ENCODE measurements around the gene DAAM2. TPM values are rescaled to one million over a fixed set of nuclear protein-coding genes. Genes with fewer than 3 reads are reported as not detected.

DAAM2 gene
- total and polyA plus RNA-seq, 12 donors, result 6.0 to 25.9 (median 12.2) TPM

DNA sequence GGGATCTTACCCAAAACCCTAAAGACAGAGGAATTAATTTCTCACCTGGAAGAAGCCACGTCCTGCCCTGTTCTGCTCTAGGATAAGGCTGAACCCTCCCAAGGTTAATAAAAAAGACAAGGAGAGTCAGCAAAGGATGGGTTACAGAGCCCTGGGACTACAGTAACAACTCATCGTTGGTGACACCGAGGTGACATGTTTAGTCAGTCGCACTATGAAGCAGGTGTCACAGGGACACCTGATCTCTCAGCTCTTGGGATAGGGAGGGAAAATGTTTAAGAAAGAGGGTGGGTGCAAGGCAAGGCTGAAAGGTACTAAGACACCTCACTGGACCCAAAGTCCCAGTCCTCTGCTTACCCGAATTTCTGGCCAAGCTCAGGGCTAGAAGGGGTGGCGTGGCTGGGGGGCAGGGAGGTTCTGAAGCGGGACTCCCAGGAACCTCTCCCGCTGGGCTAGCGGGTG lies 141.5 kb downstream of the DAAM2 start:
- H3K4me3 ChIP-seq, result peak overlapping the region; percentile 77 to 95 (median 88)
- peaks cover 3 to 65% (median 42%) of the 10 kb centered on the region in 9 donors for H3K4me1 ChIP-seq
- peak overlapping the region; percentile 68 to 90 (median 88) for H3K27ac ChIP-seq
- intact Hi-C loops (cut with DNase I), result no loop called here
- H3K27me3 ChIP-seq, result peaks cover 0 to 12% (median 0%) of the 10 kb centered on the region in 7 donors
- no peaks in the 10 kb centered on the region for H3K36me3 ChIP-seq
- WGBS, 2 donors, result 15 to 18% methylated on average over 9 of the region's 9 CpGs
- DNase-seq, result no peak
- peak in 3 of 8 donors; percentile 1 to 25 (median 6) for ATAC-seq
- no peaks in the 10 kb centered on the region for H3K9me3 ChIP-seq
- TF ChIP-seq, protein P1, sequence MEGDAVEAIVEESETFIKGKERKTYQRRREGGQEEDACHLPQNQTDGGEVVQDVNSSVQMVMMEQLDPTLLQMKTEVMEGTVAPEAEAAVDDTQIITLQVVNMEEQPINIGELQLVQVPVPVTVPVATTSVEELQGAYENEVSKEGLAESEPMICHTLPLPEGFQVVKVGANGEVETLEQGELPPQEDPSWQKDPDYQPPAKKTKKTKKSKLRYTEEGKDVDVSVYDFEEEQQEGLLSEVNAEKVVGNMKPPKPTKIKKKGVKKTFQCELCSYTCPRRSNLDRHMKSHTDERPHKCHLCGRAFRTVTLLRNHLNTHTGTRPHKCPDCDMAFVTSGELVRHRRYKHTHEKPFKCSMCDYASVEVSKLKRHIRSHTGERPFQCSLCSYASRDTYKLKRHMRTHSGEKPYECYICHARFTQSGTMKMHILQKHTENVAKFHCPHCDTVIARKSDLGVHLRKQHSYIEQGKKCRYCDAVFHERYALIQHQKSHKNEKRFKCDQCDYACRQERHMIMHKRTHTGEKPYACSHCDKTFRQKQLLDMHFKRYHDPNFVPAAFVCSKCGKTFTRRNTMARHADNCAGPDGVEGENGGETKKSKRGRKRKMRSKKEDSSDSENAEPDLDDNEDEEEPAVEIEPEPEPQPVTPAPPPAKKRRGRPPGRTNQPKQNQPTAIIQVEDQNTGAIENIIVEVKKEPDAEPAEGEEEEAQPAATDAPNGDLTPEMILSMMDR (IDR thresholded peaks at IDR 0.05), result no peak

DNA sequence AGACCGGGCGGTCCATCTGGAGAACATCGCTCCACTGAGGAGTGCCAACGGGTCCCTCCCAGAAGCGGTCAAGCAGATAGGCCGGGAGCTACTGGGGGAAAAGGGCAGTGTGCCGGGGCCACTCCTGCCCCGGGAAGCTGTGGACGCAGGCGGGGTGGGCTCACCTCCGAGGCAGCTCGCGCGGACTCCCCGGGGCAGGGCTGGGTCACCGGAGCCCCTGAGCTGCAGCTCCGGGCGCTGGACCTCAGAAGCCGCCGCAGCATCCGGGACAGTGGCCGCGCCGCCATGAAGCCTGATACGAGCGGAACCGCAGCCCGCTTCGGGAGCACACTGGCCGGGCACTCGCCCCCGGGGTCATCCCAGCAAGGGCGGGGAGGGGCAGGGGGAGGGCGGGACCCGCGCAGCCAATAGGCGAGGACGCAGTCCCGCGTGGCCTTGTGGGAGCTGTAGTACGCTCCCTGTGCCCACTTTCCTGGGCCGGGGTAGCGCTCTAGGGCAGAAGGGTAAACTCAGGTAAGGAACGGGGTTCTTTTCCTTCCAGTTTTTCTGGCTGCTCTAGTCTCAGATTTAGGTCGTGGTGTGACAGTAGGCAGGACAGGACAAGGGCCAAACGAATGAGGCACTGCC lies 142.1 kb downstream of the DAAM2 start, which contains the start of gene MOCS1:
Gene MOCS1, minus strand, starts transcription at position 332 of the 627 bp plus-strand sequence. Its CDS starts 45 bp downstream, at position 287.
- H3K4me1 ChIP-seq, result peaks cover 3 to 65% (median 36%) of the 10 kb centered on the region in 9 donors
- intact Hi-C loops (cut with DNase I), result no loop called here

DNA sequence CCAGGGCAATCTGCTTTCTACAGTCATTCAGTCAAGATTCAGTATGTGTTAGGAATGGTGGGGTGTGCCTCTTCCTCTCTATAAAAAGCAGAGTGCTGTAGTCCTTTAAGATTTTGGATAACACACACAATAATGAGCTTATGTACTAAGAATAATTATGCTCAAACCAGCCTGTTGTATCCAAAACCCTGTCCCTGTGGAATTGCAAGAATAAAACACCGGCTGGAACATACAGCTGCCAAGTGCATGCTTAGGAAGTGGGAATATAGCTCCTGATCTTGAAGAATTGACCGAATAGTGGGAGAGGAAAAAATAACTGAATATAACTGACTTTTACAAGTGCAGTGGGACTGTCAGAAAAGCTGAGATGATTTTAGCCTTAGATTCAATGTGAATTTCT lies 143.1 kb downstream of the DAAM2 start:
- Histone ChIP-seq H3K4me1 (peaks cover under 1 to 60% (median 32%) of the 10 kb centered on the region in 9 donors), H3K27me3 (peaks cover 0 to 12% (median 0%) of the 10 kb centered on the region in 7 donors), H3K4me3 (no peak overlapping the region), H3K27ac (peak overlapping the region in 2 of 10 donors; percentile 87 to 88), H3K9me3 (no peaks in the 10 kb centered on the region), H3K36me3 (no peaks in the 10 kb centered on the region)
- intact Hi-C loops (cut with DNase I), result no loop called here
- DNase-seq, result no peak
- ATAC-seq, result peak in 1 of 8 donors; percentile 6
- TF ChIP-seq, protein P1 (IDR thresholded peaks at IDR 0.05), result no peak
- WGBS, 2 donors, result 37 to 62% methylated on average over 2 of the region's 2 CpGs

More for the DNA sequence above, 142.1 kb downstream of the DAAM2 start, which contains the start of gene MOCS1:
- H3K4me3 ChIP-seq, result peak within 1 kb of the TSS; percentile 77 to 95 (median 88)
- H3K36me3 ChIP-seq, result no peaks in the 10 kb centered on the region
- WGBS, 2 donors, result 1% methylated on average over 45 to 46 of the region's 46 CpGs
- H3K27me3 ChIP-seq, result peaks cover 0 to 12% (median 0%) of the 10 kb centered on the region in 7 donors
- ATAC-seq (peak; percentile 93 to 98 (median 96)), DNase-seq (peak; percentile 87 to 91)
- TF ChIP-seq, protein P1 (IDR thresholded peaks at IDR 0.05), result no peak
- H3K9me3 ChIP-seq, result no peaks in the 10 kb centered on the region
- peak within 1 kb of the TSS; percentile 68 to 90 (median 88) for H3K27ac ChIP-seq

GRCh38 chr6:39936857-39937256 lies 144.7 kb downstream of the DAAM2 start:
- Histone ChIP-seq H3K27me3 (peaks cover 0 to 12% (median 0%) of the 10 kb centered on the region in 7 donors), H3K4me1 (peaks cover 0 to 44% (median 26%) of the 10 kb centered on the region in 9 donors), H3K27ac (no peak overlapping the region), H3K9me3 (no peaks in the 10 kb centered on the region), H3K36me3 (no peaks in the 10 kb centered on the region), H3K4me3 (no peak overlapping the region)
- ATAC-seq, result no peak
- WGBS, 2 donors, result 81 to 93% methylated on average over 1 of the region's 1 CpG
- intact Hi-C loops (cut with DNase I), result no loop called here
- TF ChIP-seq, protein P1 (IDR thresholded peaks at IDR 0.05), result no peak
- no peak for DNase-seq
